ENCODE data around the gene PHLPP2. TPM values are rescaled to one million over a fixed set of nuclear protein-coding genes. Genes with fewer than 3 reads are reported as not detected.

Gene PHLPP2
- total RNA-seq, 2 donors from 2014 or later = 3.5 to 10.8 TPM

GRCh38 chr16:71761097-71761496 lies 36.6 kb upstream of the PHLPP2 start:
- Histone ChIP-seq H3K4me3 (no peak overlapping the region), H3K4me1 (no peaks in the 10 kb centered on the region), H3K9me3 (no peaks in the 10 kb centered on the region), H3K36me3 (peaks cover 79% of the 10 kb centered on the region), H3K27ac (no peak overlapping the region), H3K27me3 (no peaks in the 10 kb centered on the region)
- DNase-seq (ENCODE audit: low spot score) = no peak
- no peak for TF ChIP-seq CTCF (IDR thresholded peaks at IDR 0.05)

GRCh38 chr16:71758293-71758760 lies 33.8 kb upstream of the PHLPP2 start:
- peak overlapping the region; percentile 51 to 62 for H3K27ac ChIP-seq
- H3K4me1 ChIP-seq = no peaks in the 10 kb centered on the region
- no peaks in the 10 kb centered on the region for H3K27me3 ChIP-seq
- no peak for TF ChIP-seq CTCF (IDR thresholded peaks at IDR 0.05)
- H3K36me3 ChIP-seq = peaks cover 84% of the 10 kb centered on the region
- H3K9me3 ChIP-seq = no peaks in the 10 kb centered on the region
- H3K4me3 ChIP-seq = no peak overlapping the region
- no peak for DNase-seq (ENCODE audit: low spot score)

- Histone ChIP-seq H3K4me1 (no peaks in the 10 kb centered on the region), H3K9me3 (no peaks in the 10 kb centered on the region), H3K27ac (no peak overlapping the region), H3K27me3 (no peaks in the 10 kb centered on the region), H3K4me3 (no peak overlapping the region), H3K36me3 (peaks cover 75% of the 10 kb centered on the region)
- DNase-seq (ENCODE audit: low spot score) = no peak
- no peak for TF ChIP-seq CTCF (IDR thresholded peaks at IDR 0.05)
Observed at GRCh38 chr16:71754652-71755051, 30.2 kb upstream of the PHLPP2 start.

- Histone ChIP-seq H3K9me3 (no peaks in the 10 kb centered on the region), H3K27me3 (no peaks in the 10 kb centered on the region), H3K4me1 (no peaks in the 10 kb centered on the region), H3K4me3 (no peak overlapping the region), H3K27ac (no peak overlapping the region), H3K36me3 (peaks cover 77% of the 10 kb centered on the region)
- no peak for TF ChIP-seq CTCF (IDR thresholded peaks at IDR 0.05)
- DNase-seq (ENCODE audit: low spot score) = no peak
Observed at GRCh38 chr16:71754108-71754507, 29.6 kb upstream of the PHLPP2 start.

GRCh38 chr16:71748226-71748625 lies 23.7 kb upstream of the PHLPP2 start:
- DNase-seq (ENCODE audit: low spot score) = no peak
- TF ChIP-seq CTCF (IDR thresholded peaks at IDR 0.05) = no peak
- Histone ChIP-seq H3K27ac (no peak overlapping the region), H3K4me1 (no peaks in the 10 kb centered on the region), H3K27me3 (no peaks in the 10 kb centered on the region), H3K36me3 (peaks cover 74% of the 10 kb centered on the region), H3K4me3 (no peak overlapping the region), H3K9me3 (no peaks in the 10 kb centered on the region)

GRCh38 chr16:71746442-71747046 lies 22.0 kb upstream of the PHLPP2 start:
- DNase-seq (ENCODE audit: low spot score) = no peak
- Histone ChIP-seq H3K9me3 (no peaks in the 10 kb centered on the region), H3K4me3 (no peak overlapping the region), H3K36me3 (peaks cover 79% of the 10 kb centered on the region), H3K27ac (no peak overlapping the region), H3K4me1 (no peaks in the 10 kb centered on the region), H3K27me3 (no peaks in the 10 kb centered on the region)
- TF ChIP-seq CTCF (IDR thresholded peaks at IDR 0.05) = peak; percentile 68 to 74

Measured in right atrium auricular region (tissue), 2 donors.